T-helper 1 cell treated with Interleukin-12 subunit alpha and Interleukin-12 subunit beta and Interleukin-4 antibody, amounts not matched to agents 30 μg/mL and 1 μg/mL, for 36 hours (primary cell): ENCODE results near the gene PDILT.

Source experiments
- H3K27ac Mint-ChIP-seq: one replicate; pipeline ENCODE4 v1.8.0; 2021; ENCODE audit warnings: mild to moderate bottlenecking, mixed read lengths
- H3K27me3 Mint-ChIP-seq: one replicate; pipeline ENCODE4 v1.8.0; 2021; ENCODE audit warnings: low read depth, mixed read lengths
- H3K36me3 Mint-ChIP-seq: one replicate; pipeline ENCODE4 v1.8.0; 2021; ENCODE audit warnings: low read depth, mixed read lengths
- H3K4me1 Mint-ChIP-seq: one replicate; pipeline ENCODE4 v1.8.0; 2021; ENCODE audit warnings: low read depth, mixed read lengths
- H3K4me3 Mint-ChIP-seq: one replicate; pipeline ENCODE4 v1.8.0; 2021; ENCODE audit warnings: mild to moderate bottlenecking, moderate library complexity, mixed read lengths
- H3K9me3 Mint-ChIP-seq: one replicate; pipeline ENCODE4 v1.8.0; 2021; ENCODE audit warnings: mixed read lengths

The PDILT gene

GRCh38 chr16:20359997-20360396 lies 44.5 kb downstream of the PDILT start:
- Mint-ChIP-seq H3K27ac (no peak overlapping the region), H3K36me3 (no peaks in the 10 kb centered on the region), H3K4me3 (no peak overlapping the region), H3K9me3 (no peaks in the 10 kb centered on the region), H3K4me1 (no peaks in the 10 kb centered on the region), H3K27me3 (no peaks in the 10 kb centered on the region)

GRCh38 chr16:20355114-20355782 lies 49.3 kb downstream of the PDILT start:
- Mint-ChIP-seq H3K27ac (no peak overlapping the region), H3K27me3 (no peaks in the 10 kb centered on the region), H3K9me3 (no peaks in the 10 kb centered on the region), H3K4me1 (no peaks in the 10 kb centered on the region), H3K36me3 (no peaks in the 10 kb centered on the region), H3K4me3 (no peak overlapping the region)

GRCh38 chr16:20353379-20353778 lies 51.2 kb downstream of the PDILT start:
- no peaks in the 10 kb centered on the region for H3K4me1 Mint-ChIP-seq
- H3K4me3 Mint-ChIP-seq = no peak overlapping the region
- H3K9me3 Mint-ChIP-seq = no peaks in the 10 kb centered on the region
- H3K27ac Mint-ChIP-seq = no peak overlapping the region
- H3K27me3 Mint-ChIP-seq = no peaks in the 10 kb centered on the region
- H3K36me3 Mint-ChIP-seq = no peaks in the 10 kb centered on the region

- H3K27me3 Mint-ChIP-seq = no peaks in the 10 kb centered on the region
- no peak within 1 kb of the TSS for H3K27ac Mint-ChIP-seq
- no peaks in the 10 kb centered on the region for H3K9me3 Mint-ChIP-seq
- H3K4me3 Mint-ChIP-seq = no peak within 1 kb of the TSS
- no peaks in the 10 kb centered on the region for H3K36me3 Mint-ChIP-seq
- no peaks in the 10 kb centered on the region for H3K4me1 Mint-ChIP-seq
These were observed 51.9 kb downstream of the PDILT start, which contains the start of gene UMOD for GRCh38 chr16:20352615-20353014. UMOD (minus strand) TSS chr16:20352715; CDS start chr16:20350737, 1,978 bp downstream.

GRCh38 chr16:20349615-20350014 lies 54.9 kb downstream of the PDILT start:
- no peaks in the 10 kb centered on the region for H3K36me3 Mint-ChIP-seq
- no peak overlapping the region for H3K27ac Mint-ChIP-seq
- H3K27me3 Mint-ChIP-seq = no peaks in the 10 kb centered on the region
- H3K9me3 Mint-ChIP-seq = no peaks in the 10 kb centered on the region
- H3K4me1 Mint-ChIP-seq = no peaks in the 10 kb centered on the region
- no peak overlapping the region for H3K4me3 Mint-ChIP-seq

GRCh38 chr16:20348365-20349185 lies 56.0 kb downstream of the PDILT start:
- Mint-ChIP-seq H3K27me3 (no peaks in the 10 kb centered on the region), H3K27ac (no peak overlapping the region), H3K9me3 (no peaks in the 10 kb centered on the region), H3K4me1 (no peaks in the 10 kb centered on the region), H3K4me3 (no peak overlapping the region), H3K36me3 (no peaks in the 10 kb centered on the region)

GRCh38 chr16:20347666-20348364 lies 56.7 kb downstream of the PDILT start:
- no peaks in the 10 kb centered on the region for H3K9me3 Mint-ChIP-seq
- H3K27me3 Mint-ChIP-seq = no peaks in the 10 kb centered on the region
- H3K36me3 Mint-ChIP-seq = no peaks in the 10 kb centered on the region
- H3K27ac Mint-ChIP-seq = no peak overlapping the region
- H3K4me3 Mint-ChIP-seq = no peak overlapping the region
- H3K4me1 Mint-ChIP-seq = no peaks in the 10 kb centered on the region

- H3K4me1 Mint-ChIP-seq = no peaks in the 10 kb centered on the region
- H3K27ac Mint-ChIP-seq = no peak overlapping the region
- H3K27me3 Mint-ChIP-seq = no peaks in the 10 kb centered on the region
- no peaks in the 10 kb centered on the region for H3K9me3 Mint-ChIP-seq
- H3K36me3 Mint-ChIP-seq = no peaks in the 10 kb centered on the region
- H3K4me3 Mint-ChIP-seq = no peak overlapping the region
These were observed 59.9 kb downstream of the PDILT start for GRCh38 chr16:20344611-20345010.

- Mint-ChIP-seq H3K4me3 (no peak overlapping the region), H3K27ac (no peak overlapping the region), H3K36me3 (no peaks in the 10 kb centered on the region), H3K4me1 (no peaks in the 10 kb centered on the region), H3K9me3 (no peaks in the 10 kb centered on the region), H3K27me3 (no peaks in the 10 kb centered on the region)
These were observed 64.8 kb downstream of the PDILT start for GRCh38 chr16:20339744-20340143.

- Mint-ChIP-seq H3K36me3 (no peaks in the 10 kb centered on the region), H3K9me3 (no peaks in the 10 kb centered on the region), H3K27me3 (no peaks in the 10 kb centered on the region), H3K4me3 (no peak overlapping the region), H3K4me1 (no peaks in the 10 kb centered on the region), H3K27ac (no peak overlapping the region)
These were observed 67.6 kb downstream of the PDILT start for GRCh38 chr16:20336955-20337354.

GRCh38 chr16:20334396-20334795 lies 70.1 kb downstream of the PDILT start:
- no peak overlapping the region for H3K4me3 Mint-ChIP-seq
- no peaks in the 10 kb centered on the region for H3K27me3 Mint-ChIP-seq
- H3K9me3 Mint-ChIP-seq = no peaks in the 10 kb centered on the region
- H3K36me3 Mint-ChIP-seq = no peaks in the 10 kb centered on the region
- H3K27ac Mint-ChIP-seq = no peak overlapping the region
- no peaks in the 10 kb centered on the region for H3K4me1 Mint-ChIP-seq

GRCh38 chr16:20333120-20333519 lies 71.4 kb downstream of the PDILT start:
- Mint-ChIP-seq H3K9me3 (no peaks in the 10 kb centered on the region), H3K27me3 (no peaks in the 10 kb centered on the region), H3K4me1 (no peaks in the 10 kb centered on the region), H3K27ac (no peak overlapping the region), H3K4me3 (no peak overlapping the region), H3K36me3 (no peaks in the 10 kb centered on the region)

- no peaks in the 10 kb centered on the region for H3K4me1 Mint-ChIP-seq
- no peak overlapping the region for H3K4me3 Mint-ChIP-seq
- H3K27me3 Mint-ChIP-seq = no peaks in the 10 kb centered on the region
- no peak overlapping the region for H3K27ac Mint-ChIP-seq
- H3K9me3 Mint-ChIP-seq = no peaks in the 10 kb centered on the region
- no peaks in the 10 kb centered on the region for H3K36me3 Mint-ChIP-seq
These were observed 72.1 kb downstream of the PDILT start for GRCh38 chr16:20332411-20332810.

- Mint-ChIP-seq H3K9me3 (no peaks in the 10 kb centered on the region), H3K4me3 (no peak overlapping the region), H3K27ac (no peak overlapping the region), H3K36me3 (no peaks in the 10 kb centered on the region), H3K4me1 (no peaks in the 10 kb centered on the region), H3K27me3 (no peaks in the 10 kb centered on the region)
These were observed 72.9 kb downstream of the PDILT start for GRCh38 chr16:20331635-20332034.
